ENCODE measurements around the gene TBC1D21.

The TBC1D21 gene

DNA sequence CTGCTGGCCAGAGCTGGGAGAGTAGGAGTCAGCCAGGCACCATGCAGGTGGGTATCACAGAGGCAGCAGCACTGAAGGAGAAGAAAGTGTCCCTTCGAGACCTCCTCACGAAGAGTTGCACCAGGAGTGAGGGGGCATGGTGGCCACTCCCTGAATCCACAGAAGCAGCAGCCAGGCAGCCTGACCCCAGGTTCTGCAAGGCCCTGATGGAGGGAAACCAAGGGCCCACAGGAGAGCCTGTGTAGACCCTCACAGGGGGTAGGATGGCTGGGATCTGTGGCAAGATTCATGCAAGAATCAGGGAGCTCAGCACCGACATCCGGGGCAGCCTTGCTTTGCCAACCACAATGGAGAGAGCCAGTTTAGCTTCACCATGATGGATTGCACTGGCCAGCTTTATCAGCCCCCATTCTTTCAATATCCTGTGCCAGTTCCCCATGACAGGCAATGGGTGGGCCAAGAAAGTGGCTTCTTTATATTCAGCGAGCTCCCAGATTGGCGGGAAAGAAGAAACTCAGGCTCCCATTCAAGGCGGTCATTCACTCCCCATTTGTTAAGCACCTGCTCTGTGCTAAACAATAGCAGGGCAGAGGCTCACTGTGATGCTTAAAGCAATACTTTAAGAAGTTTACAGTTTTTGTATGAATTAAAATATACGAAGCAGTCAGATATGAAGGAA is 33.5 kb upstream of the TBC1D21 start:
- DNase-seq (ENCODE audit: extremely low spot score): no peak
- TF ChIP-seq FOXK2 (IDR thresholded peaks at IDR 0.05) (no peak), ARNT (IDR thresholded peaks at IDR 0.05) (no peak), L3MBTL2 (conservative IDR thresholded peaks at IDR 0.05) (no peak), CTBP1 (IDR thresholded peaks at IDR 0.05; ENCODE audit: borderline replicate concordance) (no peak), SP1 (IDR thresholded peaks at IDR 0.05) (no peak), ELF4 (IDR thresholded peaks at IDR 0.05) (no peak), FOXM1 (IDR thresholded peaks at IDR 0.05; ENCODE audit: borderline replicate concordance) (no peak), SUZ12 (IDR thresholded peaks at IDR 0.05) (no peak), FOXA1 (IDR thresholded peaks at IDR 0.05) (no peak), LEF1 (IDR thresholded peaks at IDR 0.05; ENCODE audit: borderline replicate concordance) (no peak), BHLHE40 (IDR thresholded peaks at IDR 0.05; ENCODE audit: borderline replicate concordance) (no peak), NFRKB (IDR thresholded peaks at IDR 0.05) (no peak), TARDBP (IDR thresholded peaks at IDR 0.05) (no peak)
- TF ChIP-seq, protein P1, sequence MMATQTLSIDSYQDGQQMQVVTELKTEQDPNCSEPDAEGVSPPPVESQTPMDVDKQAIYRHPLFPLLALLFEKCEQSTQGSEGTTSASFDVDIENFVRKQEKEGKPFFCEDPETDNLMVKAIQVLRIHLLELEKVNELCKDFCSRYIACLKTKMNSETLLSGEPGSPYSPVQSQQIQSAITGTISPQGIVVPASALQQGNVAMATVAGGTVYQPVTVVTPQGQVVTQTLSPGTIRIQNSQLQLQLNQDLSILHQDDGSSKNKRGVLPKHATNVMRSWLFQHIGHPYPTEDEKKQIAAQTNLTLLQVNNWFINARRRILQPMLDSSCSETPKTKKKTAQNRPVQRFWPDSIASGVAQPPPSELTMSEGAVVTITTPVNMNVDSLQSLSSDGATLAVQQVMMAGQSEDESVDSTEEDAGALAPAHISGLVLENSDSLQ (IDR thresholded peaks at IDR 0.05): no peak
- CTCF ChIA-PET: no interaction called here
- POLR2A ChIA-PET: no interaction called here

DNA sequence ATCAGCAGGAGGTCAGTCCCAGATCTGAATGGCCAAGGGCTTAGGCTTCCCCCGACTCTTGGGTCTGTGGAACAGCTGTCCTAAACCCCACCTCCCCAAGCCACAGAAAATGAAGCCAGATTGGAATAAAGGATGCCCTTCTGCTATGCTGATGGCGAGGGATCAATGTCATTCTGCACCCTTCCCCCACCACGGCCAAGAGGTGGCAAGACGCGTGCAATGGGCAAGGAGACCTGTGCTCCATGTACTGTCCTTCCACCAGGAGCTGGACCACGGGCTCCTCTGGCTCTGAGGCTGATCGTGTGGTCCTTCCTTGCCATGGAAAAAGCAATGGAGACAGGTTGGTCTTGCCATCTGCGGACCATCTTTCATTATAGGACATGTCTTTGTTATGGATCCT is 32.6 kb upstream of the TBC1D21 start:
- POLR2A ChIA-PET: no interaction called here
- CTCF ChIA-PET: no interaction called here
- no peak for DNase-seq (ENCODE audit: extremely low spot score)
- TF ChIP-seq L3MBTL2 (conservative IDR thresholded peaks at IDR 0.05) (no peak), SUZ12 (IDR thresholded peaks at IDR 0.05) (no peak), SP1 (IDR thresholded peaks at IDR 0.05) (no peak), HDGF (IDR thresholded peaks at IDR 0.05; ENCODE audit: borderline replicate concordance) (no peak), FOXA1 (IDR thresholded peaks at IDR 0.05) (no peak), FOXK2 (IDR thresholded peaks at IDR 0.05) (no peak), ZNF384 (IDR thresholded peaks at IDR 0.05) (no peak), BHLHE40 (IDR thresholded peaks at IDR 0.05; ENCODE audit: borderline replicate concordance) (no peak), TARDBP (IDR thresholded peaks at IDR 0.05) (no peak), CTBP1 (IDR thresholded peaks at IDR 0.05; ENCODE audit: borderline replicate concordance) (no peak), FOXM1 (IDR thresholded peaks at IDR 0.05; ENCODE audit: borderline replicate concordance) (no peak), ELF4 (IDR thresholded peaks at IDR 0.05) (no peak), NFRKB (IDR thresholded peaks at IDR 0.05) (no peak)
- TF ChIP-seq, protein P1 (IDR thresholded peaks at IDR 0.05): no peak

DNA sequence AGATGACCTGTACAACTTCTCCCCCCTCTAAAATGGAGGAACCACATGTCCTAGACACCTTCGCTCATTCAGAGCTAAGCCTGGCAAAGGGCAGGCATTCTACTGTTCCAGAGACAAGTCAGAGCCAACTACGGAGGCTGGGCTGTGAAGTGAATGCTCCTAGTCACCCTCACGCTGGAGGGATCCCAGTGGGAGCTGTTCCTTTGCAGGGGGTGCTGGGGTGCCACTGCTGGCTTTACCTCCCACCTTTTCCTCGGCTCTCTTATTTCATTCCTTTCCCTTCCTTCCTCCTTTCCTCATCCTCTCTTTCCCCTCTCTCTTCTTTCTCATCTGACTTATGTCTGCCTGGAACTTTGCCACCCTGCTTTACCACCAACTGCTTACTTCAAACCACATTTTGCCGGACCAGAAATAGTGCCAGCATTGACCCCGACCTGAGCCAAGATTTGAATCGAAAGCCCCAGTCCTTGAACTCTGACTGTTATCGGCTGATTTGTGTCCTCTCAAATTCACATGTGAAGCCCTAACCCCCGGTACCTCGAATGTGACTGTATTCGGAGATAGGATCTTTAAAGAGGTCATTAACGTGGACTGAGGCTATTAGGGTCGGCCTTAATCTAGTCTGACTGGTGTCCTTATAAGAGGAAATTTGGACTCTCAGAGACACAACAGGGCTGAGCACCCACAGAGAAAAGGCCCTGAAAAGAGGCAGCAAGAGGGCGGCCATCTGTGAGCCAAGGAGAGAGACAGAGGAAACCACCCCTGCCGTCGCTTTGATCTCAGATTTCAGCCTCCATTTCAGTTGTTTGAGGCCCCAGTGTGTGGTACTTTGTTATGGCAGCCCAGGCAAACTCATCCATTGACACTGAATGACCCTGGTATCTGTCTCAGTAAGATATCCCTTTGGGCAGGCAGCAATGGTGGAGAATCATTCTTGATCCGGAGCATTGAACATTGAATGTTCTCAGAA is 31.3 kb upstream of the TBC1D21 start:
- CTCF ChIA-PET: no interaction called here
- POLR2A ChIA-PET: no interaction called here
- no peak for TF ChIP-seq FOXM1 (IDR thresholded peaks at IDR 0.05; ENCODE audit: borderline replicate concordance)
- TF ChIP-seq LEF1 (IDR thresholded peaks at IDR 0.05; ENCODE audit: borderline replicate concordance): no peak
- no peak for TF ChIP-seq ELF4 (IDR thresholded peaks at IDR 0.05)
- no peak for TF ChIP-seq ARNT (IDR thresholded peaks at IDR 0.05)

DNA sequence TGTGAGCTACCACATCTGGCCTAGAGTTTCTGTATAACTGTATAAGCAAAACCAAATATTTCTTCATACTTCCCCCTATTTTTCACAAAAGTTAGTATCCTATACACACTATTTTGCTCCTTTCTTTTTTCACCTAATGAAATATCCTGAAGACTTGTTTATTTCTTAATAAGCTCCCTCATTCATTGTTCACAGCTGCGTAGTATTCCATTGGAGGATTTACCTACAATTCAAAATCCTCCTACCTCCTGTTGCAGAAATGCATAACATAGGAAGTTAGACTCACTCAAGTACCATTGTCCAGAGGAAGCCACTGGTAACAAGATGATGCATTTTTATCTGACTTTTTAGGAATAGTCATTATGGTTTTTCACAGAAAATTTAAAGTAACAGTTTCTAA is 29.6 kb upstream of the TBC1D21 start:
- TF ChIP-seq LEF1 (IDR thresholded peaks at IDR 0.05; ENCODE audit: borderline replicate concordance) (no peak), FOXM1 (IDR thresholded peaks at IDR 0.05; ENCODE audit: borderline replicate concordance) (no peak), FOXA1 (IDR thresholded peaks at IDR 0.05) (no peak), ARNT (IDR thresholded peaks at IDR 0.05) (no peak), SUZ12 (IDR thresholded peaks at IDR 0.05) (no peak), L3MBTL2 (conservative IDR thresholded peaks at IDR 0.05) (no peak), CTBP1 (IDR thresholded peaks at IDR 0.05; ENCODE audit: borderline replicate concordance) (no peak), ELF4 (IDR thresholded peaks at IDR 0.05) (no peak), SP1 (IDR thresholded peaks at IDR 0.05) (no peak), BHLHE40 (IDR thresholded peaks at IDR 0.05; ENCODE audit: borderline replicate concordance) (no peak), TARDBP (IDR thresholded peaks at IDR 0.05) (no peak), ZNF384 (IDR thresholded peaks at IDR 0.05) (no peak), NFRKB (IDR thresholded peaks at IDR 0.05) (no peak), FOXK2 (IDR thresholded peaks at IDR 0.05) (no peak), HDGF (IDR thresholded peaks at IDR 0.05; ENCODE audit: borderline replicate concordance) (no peak)
- TF ChIP-seq, protein P1 (IDR thresholded peaks at IDR 0.05): no peak
- POLR2A ChIA-PET: no interaction called here
- DNase-seq (ENCODE audit: extremely low spot score): no peak
- CTCF ChIA-PET: no interaction called here

More for the DNA sequence above, 31.3 kb upstream of the TBC1D21 start:
- no peak for DNase-seq (ENCODE audit: extremely low spot score)

DNA sequence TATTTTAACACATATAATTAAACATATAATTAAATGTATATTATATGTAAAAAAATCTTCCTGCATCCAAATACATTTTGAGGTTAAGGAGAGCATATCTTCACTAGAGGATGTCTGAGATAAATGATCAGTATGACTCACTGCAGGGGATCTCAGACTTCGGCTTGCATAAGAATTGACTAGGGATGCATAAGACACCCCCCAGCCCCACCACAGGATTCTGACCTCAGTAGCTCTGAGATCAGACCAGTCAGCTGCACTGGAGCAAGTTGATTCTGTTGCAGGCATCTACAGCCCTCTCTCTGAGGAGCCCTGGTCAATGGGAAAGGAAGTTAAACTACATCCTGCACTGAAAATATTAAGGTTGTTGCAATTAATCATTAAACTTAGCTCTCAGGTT is 29.0 kb upstream of the TBC1D21 start:
- no peak for DNase-seq (ENCODE audit: extremely low spot score)
- TF ChIP-seq, protein P1 (IDR thresholded peaks at IDR 0.05): no peak
- no peak for TF ChIP-seq FOXK2 (IDR thresholded peaks at IDR 0.05)
- TF ChIP-seq ELF4 (IDR thresholded peaks at IDR 0.05): no peak
- no peak for TF ChIP-seq SP1 (IDR thresholded peaks at IDR 0.05)
- no peak for TF ChIP-seq HDGF (IDR thresholded peaks at IDR 0.05; ENCODE audit: borderline replicate concordance)
- no peak for TF ChIP-seq ARNT (IDR thresholded peaks at IDR 0.05)
- no peak for TF ChIP-seq TARDBP (IDR thresholded peaks at IDR 0.05)
- no peak for TF ChIP-seq ZNF384 (IDR thresholded peaks at IDR 0.05)
- no peak for TF ChIP-seq NFRKB (IDR thresholded peaks at IDR 0.05)
- no peak for TF ChIP-seq SUZ12 (IDR thresholded peaks at IDR 0.05)
- TF ChIP-seq L3MBTL2 (conservative IDR thresholded peaks at IDR 0.05): no peak
- TF ChIP-seq LEF1 (IDR thresholded peaks at IDR 0.05; ENCODE audit: borderline replicate concordance): no peak
- TF ChIP-seq BHLHE40 (IDR thresholded peaks at IDR 0.05; ENCODE audit: borderline replicate concordance): no peak
- TF ChIP-seq CTBP1 (IDR thresholded peaks at IDR 0.05; ENCODE audit: borderline replicate concordance): no peak
- no peak for TF ChIP-seq FOXA1 (IDR thresholded peaks at IDR 0.05)
- TF ChIP-seq FOXM1 (IDR thresholded peaks at IDR 0.05; ENCODE audit: borderline replicate concordance): no peak
- CTCF ChIA-PET: no interaction called here
- POLR2A ChIA-PET: no interaction called here

Data from HEK293T (cell line).